ENCODE data around the gene RALGAPB.
"Not testable (repeated sequence)": the region's sequence is repeated elsewhere in the genome, so short reads cannot be mapped to it uniquely, and the experiment has no call there.

Gene RALGAPB

GRCh38 chr20:38589967-38590675, 117.5 kb downstream of the RALGAPB start:
- no peak for DNase-seq

GRCh38 chr20:38590676-38591473, 118.2 kb downstream of the RALGAPB start:
- no peak for DNase-seq

- no peak for DNase-seq
Observed at GRCh38 chr20:38591474-38592410, 119.1 kb downstream of the RALGAPB start.

GRCh38 chr20:38592411-38592790, 119.8 kb downstream of the RALGAPB start:
- not testable (repeated sequence) for DNase-seq

- not testable (repeated sequence) for DNase-seq
Observed at GRCh38 chr20:38594281-38594680, 121.6 kb downstream of the RALGAPB start.

- DNase-seq: not testable (repeated sequence)
Observed at GRCh38 chr20:38595886-38596285, 123.2 kb downstream of the RALGAPB start.

GRCh38 chr20:38599410-38599882, 126.8 kb downstream of the RALGAPB start:
- no peak for DNase-seq

- DNase-seq: no peak
Observed at GRCh38 chr20:38600057-38600456, 127.4 kb downstream of the RALGAPB start.

GRCh38 chr20:38601216-38602184, 128.9 kb downstream of the RALGAPB start, which contains the start of gene ARHGAP40:
TSS of gene ARHGAP40 (plus strand) at chr20:38601809.
- DNase-seq: peak; percentile 51

- DNase-seq: no peak
Observed at GRCh38 chr20:38602185-38602581, 129.5 kb downstream of the RALGAPB start.

GRCh38 chr20:38603286-38603685, 130.6 kb downstream of the RALGAPB start:
- DNase-seq: no peak

GRCh38 chr20:38604873-38605303, 132.2 kb downstream of the RALGAPB start:
- DNase-seq: no peak

- no peak for DNase-seq
Observed at GRCh38 chr20:38607351-38607750, 134.7 kb downstream of the RALGAPB start.

GRCh38 chr20:38608188-38608587, 135.5 kb downstream of the RALGAPB start:
- no peak for DNase-seq

GRCh38 chr20:38609815-38610214, 137.2 kb downstream of the RALGAPB start:
- DNase-seq: peak; percentile 25

GRCh38 chr20:38610521-38610920, 137.9 kb downstream of the RALGAPB start:
- no peak for DNase-seq

GRCh38 chr20:38612751-38613515, 140.3 kb downstream of the RALGAPB start:
- no peak for DNase-seq

GRCh38 chr20:38615283-38615682, 142.6 kb downstream of the RALGAPB start:
- DNase-seq: no peak

- DNase-seq: no peak
Observed at GRCh38 chr20:38616457-38616856, 143.8 kb downstream of the RALGAPB start.

GRCh38 chr20:38617011-38617829, 144.6 kb downstream of the RALGAPB start:
- no peak for DNase-seq
